ENCODE measurements around the gene CDC42SE1.

The CDC42SE1 gene

GRCh38 chr1:151051356-151052009, 7.9 kb downstream of the CDC42SE1 start:
- no peak for DNase-seq (ENCODE audit: low spot score)

GRCh38 chr1:151050051-151050688, 9.3 kb downstream of the CDC42SE1 start:
- no peak for DNase-seq (ENCODE audit: low spot score)

- no peak for DNase-seq (ENCODE audit: low spot score)
Measured at GRCh38 chr1:151049458-151049857, 10.0 kb downstream of the CDC42SE1 start.

- DNase-seq (ENCODE audit: low spot score), result peak; percentile 87
Measured at GRCh38 chr1:151048645-151049032, 10.8 kb downstream of the CDC42SE1 start.

GRCh38 chr1:151047925-151048644, 11.3 kb downstream of the CDC42SE1 start:
- DNase-seq (ENCODE audit: low spot score), result no peak

- peak; percentile 83 for DNase-seq (ENCODE audit: low spot score)
Measured at GRCh38 chr1:151047591-151047924, 11.9 kb downstream of the CDC42SE1 start, which contains the start of gene C1orf56. Gene C1orf56 (plus strand): TSS chr1:151047751. CDS start chr1:151047848, 97 bp downstream.

- DNase-seq (ENCODE audit: low spot score), result no peak
Measured at GRCh38 chr1:151043163-151043562, 16.3 kb downstream of the CDC42SE1 start.

- DNase-seq (ENCODE audit: low spot score), result no peak
Measured at GRCh38 chr1:151039521-151039920, 19.9 kb downstream of the CDC42SE1 start.

GRCh38 chr1:151037032-151037431, 22.4 kb downstream of the CDC42SE1 start:
- DNase-seq (ENCODE audit: low spot score), result no peak

GRCh38 chr1:151036356-151036755, 23.1 kb downstream of the CDC42SE1 start, which contains the start of gene BNIPL:
Gene BNIPL (plus strand): TSS chr1:151036586. CDS start chr1:151036726, 140 bp downstream.
- no peak for DNase-seq (ENCODE audit: low spot score)

- DNase-seq (ENCODE audit: low spot score), result no peak
Measured at GRCh38 chr1:151035167-151035566, 24.3 kb downstream of the CDC42SE1 start.

- no peak for DNase-seq (ENCODE audit: low spot score)
Measured at GRCh38 chr1:151032164-151032563, 27.3 kb downstream of the CDC42SE1 start.

GRCh38 chr1:151026460-151026859, 33.0 kb downstream of the CDC42SE1 start:
- DNase-seq (ENCODE audit: low spot score), result no peak

- DNase-seq (ENCODE audit: low spot score), result peak; percentile 61
Measured at GRCh38 chr1:151024540-151025146, 34.8 kb downstream of the CDC42SE1 start.

GRCh38 chr1:151013518-151013917, 45.9 kb downstream of the CDC42SE1 start:
- DNase-seq (ENCODE audit: low spot score), result no peak

GRCh38 chr1:151012684-151013471, 46.5 kb downstream of the CDC42SE1 start:
- peak; percentile 61 for DNase-seq (ENCODE audit: low spot score)

GRCh38 chr1:151011154-151011850, 48.1 kb downstream of the CDC42SE1 start:
- DNase-seq (ENCODE audit: low spot score), result no peak

GRCh38 chr1:151010346-151010726, 49.1 kb downstream of the CDC42SE1 start:
- no peak for DNase-seq (ENCODE audit: low spot score)

- DNase-seq (ENCODE audit: low spot score), result no peak
Measured at GRCh38 chr1:151009674-151010345, 49.6 kb downstream of the CDC42SE1 start.

- no peak for DNase-seq (ENCODE audit: low spot score)
Measured at GRCh38 chr1:151009206-151009587, 50.2 kb downstream of the CDC42SE1 start.
